SJSA1 (cell line): ENCODE results near the gene OTX1. TPM values are rescaled to one million over a fixed set of nuclear protein-coding genes. Genes with fewer than 3 reads are reported as not detected.

Source experiments
- DNase-seq, 2 experiments: peaks; one replicate each; pipeline ENCODE4 v3.0.0-alpha.2; 2015 to 2020; ENCODE audit warnings: low spot score in 2 of 2, low read depth in 1 of 2
- H3K27ac ChIP-seq: fragments of 250-450 bp; sonication (Bioruptor Pico); 2 replicates; pipeline ENCODE4 v1.5.1; 2020; ENCODE audit warnings: mild to moderate bottlenecking, moderate library complexity
- H3K27me3 ChIP-seq: fragments of 250-450 bp; sonication (Bioruptor Pico); replicated peaks from 2 replicates; pipeline ENCODE4 v1.5.1; 2020; ENCODE audit warnings: mild to moderate bottlenecking, moderate library complexity
- H3K36me3 ChIP-seq: fragments of 250-450 bp; sonication (Bioruptor Pico); 2 replicates; pipeline ENCODE4 v1.5.1; 2020; ENCODE audit warnings: mild to moderate bottlenecking
- H3K4me1 ChIP-seq: fragments of 250-450 bp; sonication (Bioruptor Pico); replicated peaks from 2 replicates; pipeline ENCODE4 v1.6.1; 2021; ENCODE audit warnings: mild to moderate bottlenecking
- H3K4me3 ChIP-seq: fragments of 250-450 bp; sonication (Bioruptor Pico); 2 replicates; pipeline ENCODE4 v1.5.1; 2020; ENCODE audit warnings: mild to moderate bottlenecking
- H3K9me3 ChIP-seq: fragments of 250-450 bp; sonication (Bioruptor Pico); replicated peaks from 2 replicates; pipeline ENCODE4 v1.5.1; 2020; ENCODE audit warnings: mild to moderate bottlenecking
- total RNA-seq: library from RNA; depleted of rRNA; stranded (reverse); fragments of >200 nt; shearing (Covaris generic); gene quantifications from 2 replicates; pipeline ENCODE4 v1.2.3, GENCODE V29; 2014

OTX1 gene
- total RNA-seq, 1 experiment from 2014 or later, result 0.74 TPM

DNA sequence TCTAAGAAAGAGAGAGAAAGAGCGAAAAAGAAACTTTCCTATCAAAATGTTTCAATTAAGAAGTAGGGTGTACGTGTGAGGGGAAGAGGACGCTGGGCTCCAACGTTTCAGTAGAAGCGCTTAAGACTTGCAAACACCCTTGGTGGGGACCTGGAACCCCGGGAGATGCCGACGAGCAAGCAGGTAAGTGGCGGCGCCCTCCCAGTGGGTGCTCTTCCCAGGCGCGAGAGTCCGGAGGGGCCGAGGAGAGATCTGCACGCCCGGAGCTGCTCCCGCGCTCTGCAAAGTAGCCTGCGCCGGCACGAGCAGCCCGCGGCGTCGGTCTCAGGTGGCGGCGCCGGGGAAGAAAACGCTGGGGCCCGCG is 678 bp upstream of the OTX1 start:
- 0 out of 2 replicates have a peak overlapping the region, but pooled peaks have one; percentile 36 for H3K27ac ChIP-seq
- H3K4me3 ChIP-seq, result peak overlapping the region; percentile 76
- H3K36me3 ChIP-seq, result no peaks in the 10 kb centered on the region
- H3K4me1 ChIP-seq, result no peaks in the 10 kb centered on the region; the same call in 1 of the 2 replicates
- no peak for DNase-seq
- no peaks in the 10 kb centered on the region for H3K27me3 ChIP-seq
- 0 out of 2 replicates have a peak, but pooled peaks cover 3% of the 10 kb centered on the region for H3K9me3 ChIP-seq

DNA sequence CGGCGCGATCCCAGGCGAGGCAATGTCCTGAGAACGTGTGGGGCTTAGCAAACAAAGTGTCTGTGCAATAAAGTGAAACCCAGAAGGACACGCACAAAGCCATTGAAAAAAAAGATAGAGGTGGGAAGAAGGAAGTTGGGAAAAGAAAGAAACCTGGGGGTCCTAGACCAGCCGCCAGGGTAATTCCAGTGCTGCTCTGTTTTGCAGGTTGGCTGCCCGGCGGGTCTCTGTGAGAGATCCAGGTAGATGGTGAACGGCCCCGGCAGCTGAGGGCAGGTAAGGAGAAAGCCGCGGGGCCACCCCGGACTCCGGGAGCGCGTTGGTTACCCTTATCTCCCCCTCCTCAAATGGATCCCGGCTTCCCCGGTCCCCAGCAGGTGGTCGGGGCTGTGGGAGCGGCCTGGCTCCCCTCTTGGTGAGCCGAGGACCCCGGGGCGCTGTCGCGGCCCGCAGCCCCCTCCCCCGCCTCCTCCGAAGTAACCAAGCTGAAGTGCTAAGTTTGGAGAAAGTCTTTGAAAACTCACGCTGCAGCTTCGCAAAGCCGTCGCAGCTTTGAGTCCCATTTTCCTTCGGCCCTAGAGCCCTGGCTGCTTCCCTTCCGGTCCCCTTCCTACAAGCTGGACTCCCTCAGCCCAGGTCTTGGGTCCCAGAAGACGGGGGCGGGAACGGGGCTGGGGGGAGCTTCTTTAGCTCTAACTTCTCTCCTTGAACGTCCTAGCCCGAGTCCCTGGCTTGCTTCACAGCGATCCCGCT is 588 bp downstream of the OTX1 start:
- no peak for DNase-seq
- Histone ChIP-seq H3K27me3 (no peaks in the 10 kb centered on the region), H3K4me3 (peak overlapping the region; percentile 76), H3K27ac (peak overlapping the region; percentile 30; the same call in 1 of the 2 replicates), H3K36me3 (peaks cover 4% of the 10 kb centered on the region; the same call in 1 of the 2 replicates), H3K9me3 (0 out of 2 replicates have a peak, but pooled peaks cover 3% of the 10 kb centered on the region), H3K4me1 (no peaks in the 10 kb centered on the region; the same call in 1 of the 2 replicates)

DNA sequence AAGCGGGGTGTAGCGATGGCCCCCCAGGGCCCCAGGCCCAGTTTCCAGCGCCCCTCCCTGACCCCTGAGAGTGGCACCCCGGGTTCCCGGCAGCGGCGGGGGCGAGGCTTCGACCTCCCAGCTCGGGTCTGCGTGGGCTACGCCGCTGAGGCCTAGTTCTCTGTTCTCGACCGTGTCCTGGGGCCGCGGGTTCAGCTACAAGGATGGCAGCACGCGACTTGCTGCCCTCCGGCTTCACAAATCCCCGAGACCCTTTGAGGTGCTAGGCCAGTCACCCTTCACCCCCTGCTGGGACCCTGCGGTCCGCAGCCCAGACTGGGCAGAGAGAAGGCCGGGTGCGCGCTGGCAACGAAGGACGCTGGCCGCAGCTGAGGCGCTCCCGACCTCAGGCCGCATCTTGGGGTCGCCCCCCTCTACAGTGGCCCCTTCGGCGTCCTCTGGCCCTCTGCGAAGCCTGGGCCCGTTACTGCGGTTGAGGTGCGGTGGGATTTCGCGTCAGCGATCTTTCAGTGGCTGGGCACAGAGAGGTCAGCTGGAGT is 1.2 kb downstream of the OTX1 start:
- no peak overlapping the region for H3K27ac ChIP-seq
- H3K4me3 ChIP-seq, result no peak overlapping the region
- peaks cover 4% of the 10 kb centered on the region; the same call in 1 of the 2 replicates for H3K36me3 ChIP-seq
- DNase-seq, result no peak
- 0 out of 2 replicates have a peak, but pooled peaks cover 3% of the 10 kb centered on the region for H3K9me3 ChIP-seq
- no peaks in the 10 kb centered on the region for H3K27me3 ChIP-seq
- H3K4me1 ChIP-seq, result no peaks in the 10 kb centered on the region; the same call in 1 of the 2 replicates

DNA sequence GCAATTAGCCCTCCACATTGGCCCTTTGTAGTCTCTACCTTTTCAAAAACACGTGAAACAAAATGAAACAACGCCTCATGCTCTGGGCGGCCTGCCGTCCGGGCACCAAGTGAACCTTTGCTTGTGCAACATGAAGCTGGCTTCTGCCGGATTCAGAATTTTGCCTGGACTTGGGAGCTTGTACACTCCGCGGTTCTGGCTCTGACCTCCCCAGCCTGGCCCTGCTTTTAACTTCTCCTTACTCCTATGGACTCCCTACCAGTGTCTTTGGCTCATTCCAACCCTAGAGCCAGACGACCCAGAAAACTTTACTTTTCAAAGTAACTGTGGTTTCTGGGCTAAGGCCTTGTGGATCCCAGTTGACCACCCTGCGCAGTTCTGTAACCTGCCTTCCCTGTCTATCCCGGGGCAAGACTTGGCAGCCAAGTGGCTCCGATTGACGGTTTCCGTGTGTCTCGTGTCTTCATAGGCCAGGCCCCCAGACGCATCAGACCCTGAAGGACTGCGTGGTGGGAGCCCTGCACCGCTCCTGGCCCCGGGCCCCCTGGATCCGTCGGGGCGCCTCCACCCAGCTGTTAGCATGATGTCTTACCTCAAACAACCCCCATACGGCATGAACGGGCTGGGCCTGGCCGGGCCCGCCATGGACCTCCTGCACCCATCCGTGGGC is 1.9 kb downstream of the OTX1 start:
- H3K4me3 ChIP-seq, result no peak overlapping the region
- no peaks in the 10 kb centered on the region for H3K27me3 ChIP-seq

DNA sequence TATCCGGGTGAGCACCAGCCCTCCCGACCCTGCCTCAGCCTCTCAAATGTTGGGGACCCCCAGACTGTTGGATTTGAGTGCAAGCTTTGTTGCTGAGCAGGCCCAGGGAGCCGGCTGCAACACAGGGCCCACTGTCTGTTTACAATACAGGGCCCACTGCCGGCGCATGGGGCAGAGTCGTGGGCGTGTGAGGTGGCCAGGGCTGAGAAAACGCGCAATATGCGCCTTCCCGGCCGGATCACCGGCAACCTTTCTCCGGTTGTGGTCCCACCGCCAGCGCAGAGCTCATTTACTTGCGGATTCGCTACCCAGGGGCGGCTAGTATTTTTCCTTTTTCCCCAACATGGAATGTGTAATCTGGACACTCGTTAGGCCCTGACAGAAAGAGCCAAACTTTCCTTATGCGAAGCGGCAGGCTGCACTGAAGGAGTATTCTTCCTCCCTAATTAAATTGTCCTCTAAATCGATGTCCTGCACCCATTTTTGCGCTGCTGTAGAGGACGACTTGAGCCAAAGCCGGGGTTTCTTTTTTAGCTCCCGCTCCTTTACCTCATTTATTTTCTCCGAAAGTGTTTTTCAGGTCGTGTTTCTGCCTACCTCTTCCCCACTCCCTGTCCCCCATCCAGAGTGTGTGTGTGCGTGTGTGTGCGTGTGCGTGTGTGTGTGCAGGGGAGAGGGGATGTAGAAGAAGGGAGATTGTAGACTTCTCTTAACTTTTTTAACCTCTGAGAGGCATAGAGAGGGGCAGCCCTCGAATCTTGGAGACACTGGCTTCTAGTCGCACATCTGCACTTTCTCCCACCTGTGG is 2.7 kb downstream of the OTX1 start:
- Histone ChIP-seq H3K27me3 (no peaks in the 10 kb centered on the region), H3K9me3 (0 out of 2 replicates have a peak, but pooled peaks cover 3% of the 10 kb centered on the region), H3K4me3 (no peak overlapping the region), H3K4me1 (no peaks in the 10 kb centered on the region; the same call in 1 of the 2 replicates), H3K27ac (no peak overlapping the region), H3K36me3 (peaks cover 4% of the 10 kb centered on the region; the same call in 1 of the 2 replicates)
- DNase-seq, result no peak

More for the DNA sequence above, 1.9 kb downstream of the OTX1 start:
- Histone ChIP-seq H3K27ac (no peak overlapping the region), H3K9me3 (0 out of 2 replicates have a peak, but pooled peaks cover 3% of the 10 kb centered on the region), H3K4me1 (no peaks in the 10 kb centered on the region; the same call in 1 of the 2 replicates), H3K36me3 (peaks cover 4% of the 10 kb centered on the region; the same call in 1 of the 2 replicates)
- DNase-seq, result no peak

DNA sequence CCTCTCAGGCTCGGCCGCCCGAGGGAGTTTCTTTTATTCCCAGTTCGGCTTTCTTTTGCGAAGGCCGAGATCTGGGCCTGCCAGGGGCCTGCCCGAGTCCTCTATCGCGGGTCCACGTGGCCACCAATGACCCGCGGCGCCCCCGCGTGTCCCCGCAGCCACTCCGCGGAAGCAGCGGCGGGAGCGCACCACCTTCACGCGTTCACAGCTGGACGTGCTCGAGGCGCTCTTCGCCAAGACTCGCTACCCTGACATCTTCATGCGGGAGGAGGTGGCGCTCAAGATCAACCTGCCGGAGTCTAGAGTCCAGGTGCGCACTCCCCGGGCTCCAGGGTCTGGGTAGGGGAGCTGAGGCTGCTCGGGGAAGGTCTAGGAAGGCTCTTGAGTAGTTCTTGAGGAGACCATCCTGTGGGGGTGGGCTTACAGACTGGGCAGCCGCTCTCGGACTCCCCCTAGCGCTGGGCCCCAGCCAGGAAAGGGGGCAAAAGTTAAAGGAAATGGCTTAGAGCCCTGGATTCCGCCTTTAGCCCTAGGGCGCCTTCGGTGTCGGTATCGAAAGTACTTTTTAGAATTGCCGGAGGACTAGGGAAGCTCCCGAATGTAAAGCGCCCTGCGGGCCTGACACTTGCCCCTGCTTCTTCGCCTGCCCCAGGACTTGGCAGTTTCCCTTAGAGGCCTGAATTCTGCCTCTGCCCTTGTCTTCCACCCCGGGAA is 3.4 kb downstream of the OTX1 start:
- H3K4me3 ChIP-seq, result no peak overlapping the region
- H3K4me1 ChIP-seq, result no peaks in the 10 kb centered on the region; the same call in 1 of the 2 replicates
- H3K9me3 ChIP-seq, result 0 out of 2 replicates have a peak, but pooled peaks cover 3% of the 10 kb centered on the region
- H3K27ac ChIP-seq, result no peak overlapping the region
- H3K27me3 ChIP-seq, result no peaks in the 10 kb centered on the region
- peaks cover 4% of the 10 kb centered on the region; the same call in 1 of the 2 replicates for H3K36me3 ChIP-seq
- no peak for DNase-seq

DNA sequence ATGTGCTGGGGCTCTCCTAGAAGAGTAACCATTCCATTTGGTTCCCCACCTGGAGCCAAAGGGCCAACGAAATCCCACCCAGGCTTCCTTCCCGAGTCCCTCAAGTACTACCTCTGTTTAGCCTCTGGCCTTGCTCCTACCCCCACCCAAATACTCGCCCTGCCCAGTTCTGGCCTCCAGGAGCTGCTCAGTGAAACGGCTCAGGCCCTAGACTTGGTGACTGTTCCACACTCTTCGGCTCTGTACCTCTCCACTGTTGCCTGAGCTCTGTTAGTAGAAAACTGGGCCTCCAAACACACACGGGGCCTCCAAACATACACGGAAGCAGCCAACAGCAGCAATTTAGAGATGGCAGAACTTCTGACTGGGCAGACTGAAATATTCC is 4.2 kb downstream of the OTX1 start:
- H3K9me3 ChIP-seq, result 0 out of 2 replicates have a peak, but pooled peaks cover 3% of the 10 kb centered on the region
- H3K4me3 ChIP-seq, result no peak overlapping the region
- H3K27me3 ChIP-seq, result no peaks in the 10 kb centered on the region
- no peaks in the 10 kb centered on the region for H3K4me1 ChIP-seq
- no peak for DNase-seq
- H3K27ac ChIP-seq, result no peak overlapping the region
- H3K36me3 ChIP-seq, result peaks cover 4% of the 10 kb centered on the region; the same call in 1 of the 2 replicates

DNA sequence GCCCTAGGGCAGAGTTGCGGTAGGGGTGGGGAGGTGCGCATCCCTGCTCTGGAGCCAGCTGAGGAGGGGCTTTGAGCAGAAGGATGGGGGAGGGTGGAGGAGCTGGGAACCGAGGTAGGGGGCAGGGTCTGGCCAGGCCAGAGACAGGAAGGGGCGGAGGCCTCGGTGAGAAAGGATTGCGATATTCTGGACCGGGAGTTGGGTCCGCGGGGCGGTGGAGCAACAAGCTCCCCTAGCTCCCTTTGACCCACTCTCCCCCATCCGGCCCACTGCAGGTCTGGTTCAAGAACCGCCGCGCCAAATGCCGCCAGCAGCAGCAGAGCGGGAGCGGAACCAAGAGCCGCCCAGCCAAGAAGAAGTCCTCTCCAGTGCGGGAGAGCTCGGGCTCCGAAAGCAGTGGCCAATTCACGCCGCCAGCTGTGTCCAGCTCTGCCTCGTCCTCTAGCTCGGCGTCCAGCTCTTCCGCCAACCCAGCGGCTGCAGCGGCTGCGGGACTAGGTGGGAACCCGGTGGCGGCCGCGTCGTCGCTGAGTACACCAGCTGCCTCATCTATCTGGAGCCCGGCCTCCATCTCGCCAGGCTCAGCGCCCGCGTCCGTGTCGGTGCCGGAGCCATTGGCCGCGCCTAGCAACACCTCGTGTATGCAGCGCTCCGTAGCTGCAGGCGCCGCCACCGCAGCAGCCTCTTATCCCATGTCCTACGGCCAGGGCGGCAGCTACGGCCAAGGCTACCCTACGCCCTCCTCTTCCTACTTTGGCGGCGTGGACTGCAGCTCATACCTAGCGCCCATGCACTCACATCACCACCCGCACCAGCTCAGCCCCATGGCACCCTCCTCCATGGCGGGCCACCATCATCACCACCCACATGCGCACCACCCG is 4.8 kb downstream of the OTX1 start:
- DNase-seq, result no peak
- Histone ChIP-seq H3K27ac (no peak overlapping the region), H3K4me1 (no peaks in the 10 kb centered on the region), H3K36me3 (peaks cover 4% of the 10 kb centered on the region; the same call in 1 of the 2 replicates), H3K27me3 (no peaks in the 10 kb centered on the region), H3K9me3 (0 out of 2 replicates have a peak, but pooled peaks cover 3% of the 10 kb centered on the region), H3K4me3 (no peak overlapping the region)

DNA sequence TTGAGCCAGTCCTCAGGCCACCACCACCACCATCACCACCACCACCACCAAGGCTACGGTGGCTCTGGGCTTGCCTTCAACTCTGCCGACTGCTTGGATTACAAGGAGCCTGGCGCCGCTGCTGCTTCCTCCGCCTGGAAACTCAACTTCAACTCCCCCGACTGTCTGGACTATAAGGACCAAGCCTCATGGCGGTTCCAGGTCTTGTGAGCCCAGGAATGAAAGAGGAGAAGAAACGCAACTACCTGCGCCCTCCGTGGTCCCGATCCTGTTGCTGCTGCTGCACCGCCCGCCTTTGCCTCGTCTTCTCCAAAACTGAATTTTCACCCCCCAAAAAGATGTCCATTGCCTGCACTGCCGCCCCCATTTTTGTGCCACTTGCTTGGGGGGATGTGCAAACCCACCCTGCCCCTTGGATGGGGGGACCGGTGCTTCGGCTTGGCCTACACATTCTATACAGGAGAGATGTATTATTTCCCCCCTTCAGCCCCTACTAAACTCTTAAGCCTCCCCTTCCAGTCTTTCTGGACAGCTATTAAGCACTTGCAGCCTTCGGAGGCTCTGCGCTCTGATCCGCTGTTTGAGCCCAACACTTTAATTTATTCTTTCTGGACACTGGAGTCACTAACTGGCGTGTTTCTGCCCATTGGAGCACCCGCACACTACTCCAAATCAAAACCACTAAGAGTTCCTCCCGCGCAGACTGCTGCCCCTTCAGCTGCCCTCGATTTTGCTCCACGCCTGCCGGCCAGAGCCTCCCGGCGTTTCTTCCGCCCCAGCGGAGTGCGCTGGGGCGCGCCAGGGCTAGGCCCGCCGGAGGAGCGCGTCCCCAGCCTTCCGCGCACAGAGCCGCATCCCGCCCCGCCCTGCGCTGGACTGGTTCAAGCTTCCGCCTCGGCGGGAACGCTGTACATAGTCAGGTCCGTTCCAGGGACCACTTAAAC is 5.7 kb downstream of the OTX1 start:
- H3K27me3 ChIP-seq, result no peaks in the 10 kb centered on the region; the same call in 1 of the 2 replicates
- H3K36me3 ChIP-seq, result peaks cover 4% of the 10 kb centered on the region; the same call in 1 of the 2 replicates
- no peak for DNase-seq
- H3K9me3 ChIP-seq, result no peaks in the 10 kb centered on the region
- no peaks in the 10 kb centered on the region for H3K4me1 ChIP-seq
- H3K4me3 ChIP-seq, result no peak overlapping the region
- no peak overlapping the region for H3K27ac ChIP-seq

DNA sequence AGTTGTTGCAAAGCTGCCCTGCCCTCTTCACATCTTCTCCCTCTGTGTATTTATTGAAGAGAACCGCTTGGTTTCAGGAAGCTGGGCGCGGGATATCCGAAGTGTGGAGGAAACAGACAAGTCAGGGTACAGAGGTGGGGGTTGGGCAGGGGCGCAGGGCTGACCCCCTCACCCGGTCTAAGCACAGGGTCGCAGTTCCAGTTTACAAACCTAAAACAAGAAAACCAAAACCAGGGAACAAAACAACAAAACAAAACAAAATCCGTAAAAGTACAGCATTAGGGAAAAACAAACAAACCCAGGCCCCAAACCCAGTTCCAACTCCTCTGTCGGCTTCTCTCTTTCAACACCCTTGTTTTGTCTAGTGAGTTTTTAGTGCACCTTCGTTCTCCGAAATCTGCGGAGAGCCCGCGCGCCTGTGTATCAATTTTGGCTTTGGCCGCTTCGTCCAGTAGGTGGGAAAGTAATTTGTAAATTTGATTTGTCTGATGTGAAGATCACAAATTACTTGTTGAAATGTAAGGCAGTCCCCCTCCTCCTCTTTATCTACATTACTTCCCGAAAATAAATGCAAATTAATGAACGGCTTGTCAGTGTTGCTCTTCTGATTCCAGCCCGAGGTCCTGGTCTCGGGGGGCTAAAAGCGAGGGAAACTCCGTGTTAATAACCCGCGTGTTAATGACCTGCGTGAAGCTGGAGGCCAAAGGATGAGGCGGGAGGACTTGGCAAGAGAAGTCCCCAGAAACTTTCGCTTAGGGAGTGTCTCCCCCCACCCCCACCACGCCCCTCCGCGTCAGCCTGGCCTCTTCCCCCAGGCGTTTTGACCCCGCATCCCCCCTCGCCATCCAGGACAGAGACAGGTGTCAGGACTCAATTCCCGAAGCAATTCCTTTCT is 6.9 kb downstream of the OTX1 start:
- no peaks in the 10 kb centered on the region for H3K4me1 ChIP-seq
- H3K4me3 ChIP-seq, result no peak overlapping the region
- no peaks in the 10 kb centered on the region for H3K9me3 ChIP-seq
- H3K27ac ChIP-seq, result no peak overlapping the region
- no peaks in the 10 kb centered on the region; the same call in 1 of the 2 replicates for H3K27me3 ChIP-seq
- DNase-seq, result no peak
- peaks cover 4% of the 10 kb centered on the region; the same call in 1 of the 2 replicates for H3K36me3 ChIP-seq
